Measurements from ENCODE around the gene CMIP.

CMIP gene

GRCh38 chr16:81547194-81547938 is 102.8 kb downstream of the CMIP start:
- no peak overlapping the region for H3K9ac ChIP-seq (ENCODE audit: insufficient read length, low read depth)
- no peak for TF ChIP-seq YY1 (IDR thresholded peaks at IDR 0.05; ENCODE audit: insufficient read depth, insufficient read length)
- TF ChIP-seq SUZ12 (IDR thresholded peaks at IDR 0.05; ENCODE audit: extremely low read depth, insufficient read depth, insufficient read length): no peak
- no peak for TF ChIP-seq ZNF274 (IDR thresholded peaks at IDR 0.05; ENCODE audit: low read depth, low read length)
- peaks cover 21% of the 10 kb centered on the region for H3K4me1 ChIP-seq (ENCODE audit: insufficient read depth, insufficient read length)
- H3K27me3 ChIP-seq (ENCODE audit: insufficient read depth, insufficient read length): no peaks in the 10 kb centered on the region
- DNase-seq (ENCODE audit: low read depth, low spot score): no peak
- H3K9me3 ChIP-seq (ENCODE audit: insufficient read depth, low read length): no peaks in the 10 kb centered on the region
- H3K36me3 ChIP-seq (ENCODE audit: insufficient read depth, insufficient read length, low read length): peaks cover 7% of the 10 kb centered on the region
- H3K4me3 ChIP-seq (ENCODE audit: insufficient read length, low read depth): no peak overlapping the region

- DNase-seq (ENCODE audit: low read depth, low spot score): no peak
- H3K36me3 ChIP-seq (ENCODE audit: insufficient read depth, insufficient read length, low read length): peaks cover 7% of the 10 kb centered on the region
- no peaks in the 10 kb centered on the region for H3K9me3 ChIP-seq (ENCODE audit: insufficient read depth, low read length)
- no peak for TF ChIP-seq ZNF274 (IDR thresholded peaks at IDR 0.05; ENCODE audit: low read depth, low read length)
- no peak for TF ChIP-seq YY1 (IDR thresholded peaks at IDR 0.05; ENCODE audit: insufficient read depth, insufficient read length)
- no peaks in the 10 kb centered on the region for H3K27me3 ChIP-seq (ENCODE audit: insufficient read depth, insufficient read length)
- H3K4me3 ChIP-seq (ENCODE audit: insufficient read length, low read depth): no peak overlapping the region
- no peak overlapping the region for H3K9ac ChIP-seq (ENCODE audit: insufficient read length, low read depth)
- H3K4me1 ChIP-seq (ENCODE audit: insufficient read depth, insufficient read length): peaks cover 22% of the 10 kb centered on the region
Observed at GRCh38 chr16:81547939-81548216, 103.3 kb downstream of the CMIP start.

DNA sequence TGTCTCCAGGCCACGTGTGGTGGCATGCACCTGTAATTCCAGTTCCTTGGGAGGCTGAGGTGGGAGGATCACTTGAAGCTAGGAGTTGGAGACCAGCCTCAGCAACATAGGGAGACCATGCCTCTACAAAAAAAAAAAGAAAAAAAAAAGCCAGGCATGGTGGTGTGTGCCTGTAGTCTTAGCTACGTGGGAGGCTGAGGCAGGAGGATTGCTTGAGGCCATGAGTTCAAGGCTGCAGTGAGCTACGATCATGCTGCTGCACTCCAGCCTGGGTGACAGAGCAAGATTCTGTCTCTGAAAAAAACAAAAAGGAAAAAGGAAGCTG is 103.9 kb downstream of the CMIP start:
- H3K4me3 ChIP-seq (ENCODE audit: insufficient read length, low read depth): no peak overlapping the region
- no peaks in the 10 kb centered on the region for H3K9me3 ChIP-seq (ENCODE audit: insufficient read depth, low read length)
- H3K9ac ChIP-seq (ENCODE audit: insufficient read length, low read depth): no peak overlapping the region
- DNase-seq (ENCODE audit: low read depth, low spot score): no peak
- H3K4me1 ChIP-seq (ENCODE audit: insufficient read depth, insufficient read length): peaks cover 22% of the 10 kb centered on the region
- TF ChIP-seq SUZ12 (IDR thresholded peaks at IDR 0.05; ENCODE audit: extremely low read depth, insufficient read depth, insufficient read length) (no peak), YY1 (IDR thresholded peaks at IDR 0.05; ENCODE audit: insufficient read depth, insufficient read length) (no peak), ZNF274 (IDR thresholded peaks at IDR 0.05; ENCODE audit: low read depth, low read length) (no peak)
- no peaks in the 10 kb centered on the region for H3K27me3 ChIP-seq (ENCODE audit: insufficient read depth, insufficient read length)
- H3K36me3 ChIP-seq (ENCODE audit: insufficient read depth, insufficient read length, low read length): peaks cover 7% of the 10 kb centered on the region

- H3K27me3 ChIP-seq (ENCODE audit: insufficient read depth, insufficient read length): no peaks in the 10 kb centered on the region
- no peak overlapping the region for H3K4me3 ChIP-seq (ENCODE audit: insufficient read length, low read depth)
- H3K9me3 ChIP-seq (ENCODE audit: insufficient read depth, low read length): no peaks in the 10 kb centered on the region
- H3K36me3 ChIP-seq (ENCODE audit: insufficient read depth, insufficient read length, low read length): peaks cover 7% of the 10 kb centered on the region
- peaks cover 22% of the 10 kb centered on the region for H3K4me1 ChIP-seq (ENCODE audit: insufficient read depth, insufficient read length)
- no peak for TF ChIP-seq SUZ12 (IDR thresholded peaks at IDR 0.05; ENCODE audit: extremely low read depth, insufficient read depth, insufficient read length)
- TF ChIP-seq YY1 (IDR thresholded peaks at IDR 0.05; ENCODE audit: insufficient read depth, insufficient read length): no peak
- no peak for TF ChIP-seq ZNF274 (IDR thresholded peaks at IDR 0.05; ENCODE audit: low read depth, low read length)
- DNase-seq (ENCODE audit: low read depth, low spot score): no peak
- H3K9ac ChIP-seq (ENCODE audit: insufficient read length, low read depth): peak overlapping the region; percentile 1
Observed at GRCh38 chr16:81548876-81549546, 104.4 kb downstream of the CMIP start.

- H3K9ac ChIP-seq (ENCODE audit: insufficient read length, low read depth): no peak overlapping the region
- H3K27me3 ChIP-seq (ENCODE audit: insufficient read depth, insufficient read length): no peaks in the 10 kb centered on the region
- H3K4me3 ChIP-seq (ENCODE audit: insufficient read length, low read depth): no peak overlapping the region
- no peaks in the 10 kb centered on the region for H3K9me3 ChIP-seq (ENCODE audit: insufficient read depth, low read length)
- DNase-seq (ENCODE audit: low read depth, low spot score): no peak
- H3K4me1 ChIP-seq (ENCODE audit: insufficient read depth, insufficient read length): peaks cover 17% of the 10 kb centered on the region
- no peak for TF ChIP-seq SUZ12 (IDR thresholded peaks at IDR 0.05; ENCODE audit: extremely low read depth, insufficient read depth, insufficient read length)
- no peak for TF ChIP-seq YY1 (IDR thresholded peaks at IDR 0.05; ENCODE audit: insufficient read depth, insufficient read length)
- TF ChIP-seq ZNF274 (IDR thresholded peaks at IDR 0.05; ENCODE audit: low read depth, low read length): no peak
- peaks cover 7% of the 10 kb centered on the region for H3K36me3 ChIP-seq (ENCODE audit: insufficient read depth, insufficient read length, low read length)
Observed at GRCh38 chr16:81549547-81550431, 105.2 kb downstream of the CMIP start.

DNA sequence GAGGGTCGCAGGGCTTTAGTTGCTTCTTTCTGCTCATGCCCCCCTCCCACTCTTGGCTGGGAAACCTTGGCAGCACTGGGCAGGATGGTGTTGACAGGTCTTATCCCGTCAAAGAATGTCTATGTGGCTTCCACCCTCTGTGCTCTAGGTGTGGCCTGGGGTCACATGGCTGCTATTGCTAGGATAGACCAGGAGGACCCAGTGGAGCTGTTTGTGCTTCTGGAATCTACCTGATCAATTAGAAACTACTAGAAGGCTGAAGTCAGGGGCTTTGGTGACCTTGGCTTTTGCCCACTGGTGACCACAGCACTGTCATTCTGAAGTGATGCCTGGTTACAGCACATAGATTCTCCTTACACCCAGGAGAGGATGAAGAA is 105.8 kb downstream of the CMIP start:
- Histone ChIP-seq H3K4me3 (ENCODE audit: insufficient read length, low read depth) (no peak overlapping the region), H3K9ac (ENCODE audit: insufficient read length, low read depth) (no peak overlapping the region), H3K36me3 (ENCODE audit: insufficient read depth, insufficient read length, low read length) (peaks cover 13% of the 10 kb centered on the region), H3K9me3 (ENCODE audit: insufficient read depth, low read length) (no peaks in the 10 kb centered on the region), H3K27me3 (ENCODE audit: insufficient read depth, insufficient read length) (no peaks in the 10 kb centered on the region), H3K4me1 (ENCODE audit: insufficient read depth, insufficient read length) (peaks cover 17% of the 10 kb centered on the region)
- no peak for DNase-seq (ENCODE audit: low read depth, low spot score)
- no peak for TF ChIP-seq YY1 (IDR thresholded peaks at IDR 0.05; ENCODE audit: insufficient read depth, insufficient read length)
- TF ChIP-seq ZNF274 (IDR thresholded peaks at IDR 0.05; ENCODE audit: low read depth, low read length): no peak
- no peak for TF ChIP-seq SUZ12 (IDR thresholded peaks at IDR 0.05; ENCODE audit: extremely low read depth, insufficient read depth, insufficient read length)

All from NT2/D1 (cell line).